Neural progenitor cell (in vitro differentiated cells): ENCODE data around the gene STPG1.
A peak's percentile ranks its signal among the peaks of the same experiment; 100 is the strongest.

ENCODE experiments used
- CTCF ChIP-seq: fragments of 200-600 bp; sonication (generic); IDR thresholded peaks from 2 replicates; pipeline ENCODE4 v1.5.1; 2017; ENCODE audit warnings: antibody characterized with exemption, mild to moderate bottlenecking
- EZH2 ChIP-seq: fragments of 200-600 bp; sonication (generic); IDR thresholded peaks from 2 replicates; pipeline ENCODE4 v1.6.1; 2017; ENCODE audit warnings: antibody characterized with exemption, mild to moderate bottlenecking, moderate library complexity
- EZH2phosphoT487 ChIP-seq: fragments of 200-600 bp; sonication (generic); IDR thresholded peaks from 2 replicates; pipeline ENCODE4 v1.6.1; 2017; ENCODE audit warnings: antibody characterized with exemption

GRCh38 chr1:24308365-24309015, 105.1 kb downstream of the STPG1 start:
- TF ChIP-seq CTCF (peak; percentile 51), EZH2phosphoT487 (no peak), EZH2 (no peak)
